ENCODE results near the gene PPARA. TPM values are rescaled to one million over a fixed set of nuclear protein-coding genes. Genes with fewer than 3 reads are reported as not detected.
"Not testable (repeated sequence)": the region's sequence is repeated elsewhere in the genome, so short reads cannot be mapped to it uniquely, and the experiment has no call there.

The PPARA gene
- total RNA-seq, 2 experiments from 2014 or later, result 20.7 to 24.9 TPM

- no peak overlapping the region for H3K4me3 Mint-ChIP-seq
- no peaks in the 10 kb centered on the region for H3K9me3 Mint-ChIP-seq
- no peak for DNase-seq
- POLR2A ChIA-PET, result no interaction called here
- H3K27me3 Mint-ChIP-seq, result no peaks in the 10 kb centered on the region
- peaks cover 5% of the 10 kb centered on the region for H3K4me1 Mint-ChIP-seq
- peaks cover 10% of the 10 kb centered on the region for H3K36me3 Mint-ChIP-seq
- ATAC-seq (ENCODE audit: low read depth), result no peak
- no peak overlapping the region for H3K27ac Mint-ChIP-seq
These were observed 43.6 kb downstream of the PPARA start for GRCh38 chr22:46193898-46194310.

- POLR2A ChIA-PET, result no interaction called here
These were observed 45.3 kb downstream of the PPARA start for GRCh38 chr22:46195487-46196165.

GRCh38 chr22:46196278-46196677 lies 46.0 kb downstream of the PPARA start:
- ATAC-seq (ENCODE audit: low read depth) (no peak), DNase-seq (no peak)
- no peaks in the 10 kb centered on the region for H3K9me3 Mint-ChIP-seq
- peaks cover 5% of the 10 kb centered on the region for H3K4me1 Mint-ChIP-seq
- peaks cover 15% of the 10 kb centered on the region for H3K36me3 Mint-ChIP-seq
- POLR2A ChIA-PET, result no interaction called here
- no peak overlapping the region for H3K27ac Mint-ChIP-seq
- no peaks in the 10 kb centered on the region for H3K27me3 Mint-ChIP-seq
- no peak overlapping the region for H3K4me3 Mint-ChIP-seq

More at GRCh38 chr22:46195487-46196165, 45.3 kb downstream of the PPARA start:
- H3K27ac Mint-ChIP-seq, result no peak overlapping the region
- DNase-seq (no peak), ATAC-seq (ENCODE audit: low read depth) (no peak)
- no peaks in the 10 kb centered on the region for H3K27me3 Mint-ChIP-seq
- no peaks in the 10 kb centered on the region for H3K9me3 Mint-ChIP-seq
- no peak overlapping the region for H3K4me3 Mint-ChIP-seq
- H3K4me1 Mint-ChIP-seq, result peaks cover 5% of the 10 kb centered on the region
- H3K36me3 Mint-ChIP-seq, result peaks cover 16% of the 10 kb centered on the region

DNA sequence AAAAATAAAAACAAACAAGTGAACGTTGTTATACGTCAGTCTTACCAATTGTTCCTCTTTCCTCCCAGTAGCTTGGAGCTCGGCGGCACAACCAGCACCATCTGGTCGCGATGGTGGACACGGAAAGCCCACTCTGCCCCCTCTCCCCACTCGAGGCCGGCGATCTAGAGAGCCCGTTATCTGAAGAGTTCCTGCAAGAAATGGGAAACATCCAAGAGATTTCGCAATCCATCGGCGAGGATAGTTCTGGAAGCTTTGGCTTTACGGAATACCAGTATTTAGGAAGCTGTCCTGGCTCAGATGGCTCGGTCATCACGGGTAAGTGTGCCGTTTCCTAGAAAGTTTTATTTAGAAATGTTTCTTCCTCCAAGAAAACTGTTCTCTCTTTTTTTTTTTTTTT lies 47.9 kb downstream of the PPARA start:
- POLR2A ChIA-PET, result no interaction called here
- no peaks in the 10 kb centered on the region for H3K27me3 Mint-ChIP-seq
- H3K27ac Mint-ChIP-seq, result no peak overlapping the region
- no peak overlapping the region for H3K4me3 Mint-ChIP-seq
- ATAC-seq (ENCODE audit: low read depth) (no peak), DNase-seq (no peak)
- H3K9me3 Mint-ChIP-seq, result no peaks in the 10 kb centered on the region
- H3K36me3 Mint-ChIP-seq, result peaks cover 12% of the 10 kb centered on the region
- peaks cover 7% of the 10 kb centered on the region for H3K4me1 Mint-ChIP-seq

GRCh38 chr22:46198806-46199205 lies 48.5 kb downstream of the PPARA start:
- ATAC-seq (ENCODE audit: low read depth); DNase-seq; POLR2A ChIA-PET; H3K4me3 Mint-ChIP-seq; H3K27me3 Mint-ChIP-seq; H3K9me3 Mint-ChIP-seq; H3K27ac Mint-ChIP-seq; H3K4me1 Mint-ChIP-seq: not testable (repeated sequence)
- peaks cover 17% of the 10 kb centered on the region for H3K36me3 Mint-ChIP-seq

DNA sequence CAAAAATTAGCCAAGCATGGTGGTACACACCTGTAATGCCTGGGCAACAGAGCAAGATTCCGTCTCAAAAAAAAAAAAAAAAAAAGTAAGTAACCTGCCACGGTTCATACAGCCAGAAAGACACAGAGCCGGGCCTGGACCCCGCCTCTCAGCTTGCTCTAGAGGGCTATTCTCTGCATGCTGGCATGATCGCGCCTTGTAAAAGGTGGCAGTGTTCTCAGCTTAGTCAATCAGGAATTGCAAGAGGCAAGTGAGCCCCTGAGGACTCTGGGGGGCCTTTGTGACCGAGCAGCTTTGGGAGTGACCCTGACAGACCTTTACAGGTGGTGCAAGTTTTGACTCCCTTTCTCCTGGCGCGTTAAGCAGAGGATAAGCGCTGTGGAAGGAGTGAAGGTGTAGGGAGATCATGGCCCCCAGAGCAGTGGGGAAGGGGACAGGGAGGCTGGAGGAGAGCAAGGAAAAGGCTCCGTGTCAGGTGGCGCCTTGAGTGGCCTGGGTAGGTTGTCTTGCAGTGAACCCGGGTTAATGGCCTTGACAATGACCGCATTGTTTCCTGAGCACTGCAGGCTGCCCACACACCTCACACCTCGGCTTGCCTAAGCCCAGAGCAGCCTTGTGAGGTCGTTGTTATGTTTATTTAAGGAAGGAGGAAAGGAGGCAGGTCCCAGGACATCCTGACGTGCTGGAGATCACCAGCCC lies 50.9 kb downstream of the PPARA start:
- DNase-seq (no peak), ATAC-seq (ENCODE audit: low read depth) (no peak)
- no peak overlapping the region for H3K27ac Mint-ChIP-seq
- H3K4me1 Mint-ChIP-seq, result peaks cover 5% of the 10 kb centered on the region
- no peaks in the 10 kb centered on the region for H3K27me3 Mint-ChIP-seq
- peaks cover 28% of the 10 kb centered on the region for H3K36me3 Mint-ChIP-seq
- no peaks in the 10 kb centered on the region for H3K9me3 Mint-ChIP-seq
- H3K4me3 Mint-ChIP-seq, result no peak overlapping the region
- POLR2A ChIA-PET, result no interaction called here

GRCh38 chr22:46202897-46203600 lies 52.7 kb downstream of the PPARA start:
- POLR2A ChIA-PET, result no interaction called here
- Mint-ChIP-seq H3K9me3 (no peaks in the 10 kb centered on the region), H3K27me3 (no peaks in the 10 kb centered on the region), H3K4me3 (no peak overlapping the region), H3K4me1 (peaks cover 2% of the 10 kb centered on the region), H3K36me3 (peaks cover 30% of the 10 kb centered on the region), H3K27ac (no peak overlapping the region)
- no peak for DNase-seq
- no peak for ATAC-seq (ENCODE audit: low read depth)

DNA sequence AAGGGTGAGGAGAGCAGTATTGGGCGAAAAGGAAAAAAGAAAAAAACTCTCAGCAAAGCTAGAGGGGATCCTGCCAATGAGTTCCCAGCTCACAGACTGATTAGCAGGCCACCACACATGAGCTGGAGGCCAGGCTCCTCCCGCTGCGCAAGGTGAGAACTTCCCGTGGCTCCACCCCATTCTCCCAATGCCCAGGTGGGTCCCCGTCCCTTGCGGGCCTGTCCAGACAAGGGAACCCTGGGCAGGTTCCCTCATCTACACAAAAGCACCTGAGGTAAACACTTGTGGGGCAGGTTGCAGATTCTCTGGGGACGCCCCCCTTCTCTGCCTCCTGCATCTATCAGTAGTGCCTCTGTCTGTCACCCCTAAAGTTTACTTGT lies 53.3 kb downstream of the PPARA start:
- Mint-ChIP-seq H3K9me3 (peaks cover 2% of the 10 kb centered on the region), H3K36me3 (peaks cover 35% of the 10 kb centered on the region), H3K4me1 (peaks cover 2% of the 10 kb centered on the region), H3K4me3 (no peak overlapping the region), H3K27ac (no peak overlapping the region), H3K27me3 (no peaks in the 10 kb centered on the region)
- no peak for ATAC-seq (ENCODE audit: low read depth)
- POLR2A ChIA-PET, result no interaction called here
- DNase-seq, result no peak

- DNase-seq (no peak), ATAC-seq (ENCODE audit: low read depth) (no peak)
- POLR2A ChIA-PET, result no interaction called here
- Mint-ChIP-seq H3K27me3 (no peaks in the 10 kb centered on the region), H3K27ac (no peak overlapping the region), H3K4me1 (peaks cover 9% of the 10 kb centered on the region), H3K9me3 (peaks cover 10% of the 10 kb centered on the region), H3K4me3 (no peak overlapping the region), H3K36me3 (peaks cover 64% of the 10 kb centered on the region)
These were observed 58.9 kb downstream of the PPARA start for GRCh38 chr22:46209262-46209661.

GRCh38 chr22:46212195-46212594 lies 61.9 kb downstream of the PPARA start:
- H3K4me1 Mint-ChIP-seq, result peaks cover 9% of the 10 kb centered on the region
- ATAC-seq (ENCODE audit: low read depth) (no peak), DNase-seq (no peak)
- H3K27ac Mint-ChIP-seq, result no peak overlapping the region
- peaks cover 10% of the 10 kb centered on the region for H3K9me3 Mint-ChIP-seq
- POLR2A ChIA-PET, result no interaction called here
- no peaks in the 10 kb centered on the region for H3K27me3 Mint-ChIP-seq
- no peak overlapping the region for H3K4me3 Mint-ChIP-seq
- peaks cover 66% of the 10 kb centered on the region for H3K36me3 Mint-ChIP-seq

DNA sequence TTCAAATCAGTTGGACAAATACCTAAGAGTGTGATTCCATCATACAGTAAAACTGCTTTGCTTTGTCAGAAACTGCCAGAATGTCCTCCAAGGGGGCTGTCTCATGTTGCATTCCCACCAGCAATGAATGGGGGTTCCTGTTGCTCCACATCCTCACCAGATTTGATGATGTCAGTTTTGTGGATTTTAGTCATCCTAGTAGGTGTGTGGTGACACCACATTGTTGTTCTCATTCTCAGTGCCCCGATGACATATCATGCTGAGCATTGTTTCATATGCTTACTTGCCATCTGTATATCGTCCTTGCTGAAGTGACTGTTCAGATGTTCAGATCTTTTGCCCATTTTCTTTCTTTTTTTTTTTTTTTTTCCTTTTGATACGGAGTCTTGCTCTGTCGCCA lies 62.7 kb downstream of the PPARA start:
- no peak overlapping the region for H3K27ac Mint-ChIP-seq
- H3K4me1 Mint-ChIP-seq, result peaks cover 9% of the 10 kb centered on the region
- H3K27me3 Mint-ChIP-seq, result no peaks in the 10 kb centered on the region
- peaks cover 10% of the 10 kb centered on the region for H3K9me3 Mint-ChIP-seq
- POLR2A ChIA-PET, result no interaction called here
- peaks cover 63% of the 10 kb centered on the region for H3K36me3 Mint-ChIP-seq
- ATAC-seq (ENCODE audit: low read depth) (no peak), DNase-seq (no peak)
- no peak overlapping the region for H3K4me3 Mint-ChIP-seq

- peaks cover 3% of the 10 kb centered on the region for H3K9me3 Mint-ChIP-seq
- peaks cover 56% of the 10 kb centered on the region for H3K36me3 Mint-ChIP-seq
- no peak overlapping the region for H3K4me3 Mint-ChIP-seq
- H3K27me3 Mint-ChIP-seq, result no peaks in the 10 kb centered on the region
- H3K27ac Mint-ChIP-seq, result no peak overlapping the region
- peaks cover 9% of the 10 kb centered on the region for H3K4me1 Mint-ChIP-seq
- POLR2A ChIA-PET, result no interaction called here
- ATAC-seq (ENCODE audit: low read depth) (no peak), DNase-seq (no peak)
These were observed 63.8 kb downstream of the PPARA start for GRCh38 chr22:46214149-46214548.

- Mint-ChIP-seq H3K27me3 (no peaks in the 10 kb centered on the region), H3K9me3 (peaks cover 1% of the 10 kb centered on the region), H3K4me3 (no peak overlapping the region), H3K27ac (no peak overlapping the region), H3K4me1 (peaks cover 12% of the 10 kb centered on the region), H3K36me3 (peaks cover 56% of the 10 kb centered on the region)
- POLR2A ChIA-PET, result no interaction called here
- DNase-seq (no peak), ATAC-seq (ENCODE audit: low read depth) (no peak)
These were observed 64.3 kb downstream of the PPARA start for GRCh38 chr22:46214616-46215015.

DNA sequence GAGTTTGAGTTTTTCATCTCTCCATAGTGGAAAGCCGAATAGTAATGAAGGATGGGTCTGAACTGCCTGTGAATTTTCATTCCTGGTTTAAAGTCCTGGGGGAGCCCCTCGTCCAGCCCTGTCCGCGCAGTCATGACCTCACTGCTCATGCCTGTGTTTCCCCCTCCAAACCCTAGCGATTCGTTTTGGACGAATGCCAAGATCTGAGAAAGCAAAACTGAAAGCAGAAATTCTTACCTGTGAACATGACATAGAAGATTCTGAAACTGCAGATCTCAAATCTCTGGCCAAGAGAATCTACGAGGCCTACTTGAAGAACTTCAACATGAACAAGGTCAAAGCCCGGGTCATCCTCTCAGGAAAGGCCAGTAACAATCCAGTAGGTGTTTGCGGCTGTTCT lies 69.3 kb downstream of the PPARA start:
- H3K4me1 Mint-ChIP-seq, result peaks cover 7% of the 10 kb centered on the region
- H3K27ac Mint-ChIP-seq, result no peak overlapping the region
- POLR2A ChIA-PET, result no interaction called here
- H3K36me3 Mint-ChIP-seq, result peaks cover 31% of the 10 kb centered on the region
- H3K27me3 Mint-ChIP-seq, result no peaks in the 10 kb centered on the region
- H3K9me3 Mint-ChIP-seq, result no peaks in the 10 kb centered on the region
- peak overlapping the region; percentile 47 for H3K4me3 Mint-ChIP-seq
- DNase-seq (no peak), ATAC-seq (ENCODE audit: low read depth) (no peak)

All from activated naive CD8-positive, alpha-beta T cell treated with anti-CD3 and anti-CD28 coated beads, Interleukin-2, amount 10 ng/mL, durations not matched to agents 7 days and 5 days (primary cell).